Activated T-cell treated with anti-CD3 and anti-CD28 coated beads, Interleukin-2, amount 50 U/mL, for 48 hours (primary cell): ENCODE measurements around the gene CLASP1.
"Not testable (repeated sequence)": the region's sequence is repeated elsewhere in the genome, so short reads cannot be mapped to it uniquely, and the experiment has no call there.

ENCODE experiments used
- DNase-seq, 2 experiments: peaks; one replicate each; pipeline ENCODE4 v3.0.0-alpha.2; 2020

CLASP1 gene

DNA sequence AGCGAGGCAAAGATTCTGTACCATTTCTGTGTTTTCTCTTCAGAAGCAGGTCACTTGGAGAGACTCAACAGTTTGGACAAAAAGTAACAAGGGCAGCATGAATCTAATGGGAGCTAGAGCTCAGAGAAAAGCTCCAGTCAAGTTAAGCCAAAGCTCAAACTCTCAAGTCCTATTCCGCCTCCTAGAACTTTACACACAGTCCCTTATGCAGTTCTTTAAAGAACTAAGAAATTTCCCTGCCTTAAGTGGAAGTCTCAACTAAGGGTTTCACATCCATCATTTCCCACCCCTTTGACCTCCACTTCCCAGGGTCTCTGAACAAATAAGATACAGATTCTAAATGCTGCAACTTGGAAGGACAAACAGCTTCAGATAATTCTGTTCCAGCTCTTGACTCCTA is 239.9 kb downstream of the CLASP1 start:
- no peak for DNase-seq

DNA sequence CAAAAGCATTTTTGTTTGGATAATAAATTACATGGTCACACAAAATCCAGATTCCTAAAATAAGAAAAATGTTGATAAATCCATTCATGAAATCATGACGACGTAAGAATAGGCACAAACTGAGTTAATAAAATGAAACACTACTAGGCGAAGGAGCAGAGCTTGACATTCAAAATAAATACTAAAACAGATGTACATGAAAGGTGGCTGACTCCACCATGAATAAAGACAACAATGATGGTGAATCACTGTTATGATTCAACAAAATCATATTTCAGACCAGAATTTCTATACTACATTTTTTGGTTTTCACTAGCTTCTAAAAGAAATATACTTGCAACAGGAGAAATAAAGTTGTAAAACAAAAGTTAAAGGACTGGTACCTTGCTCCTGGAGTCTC is 240.6 kb downstream of the CLASP1 start:
- no peak for DNase-seq

DNA sequence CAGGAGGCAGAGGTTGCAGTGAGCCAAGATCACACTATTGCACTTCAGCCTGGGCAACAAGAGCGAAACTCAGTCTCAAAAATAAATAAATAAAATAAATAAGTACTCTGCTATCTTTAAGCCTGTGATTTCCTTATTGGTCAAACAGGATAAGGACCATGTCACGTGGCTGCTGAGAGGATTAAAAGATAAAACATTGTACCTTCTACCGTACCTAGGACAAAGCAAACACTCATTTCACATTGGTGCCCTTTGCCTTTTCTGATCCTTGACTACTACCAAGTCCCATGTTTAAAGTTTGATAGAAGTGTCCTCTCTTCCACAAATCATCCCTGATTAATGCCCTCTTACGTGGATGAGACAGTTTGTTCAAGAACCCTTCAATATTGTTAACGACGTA is 244.0 kb downstream of the CLASP1 start:
- DNase-seq, result no peak

- DNase-seq, result no peak
Observed at GRCh38 chr2:121400201-121400600, 249.1 kb downstream of the CLASP1 start.

DNA sequence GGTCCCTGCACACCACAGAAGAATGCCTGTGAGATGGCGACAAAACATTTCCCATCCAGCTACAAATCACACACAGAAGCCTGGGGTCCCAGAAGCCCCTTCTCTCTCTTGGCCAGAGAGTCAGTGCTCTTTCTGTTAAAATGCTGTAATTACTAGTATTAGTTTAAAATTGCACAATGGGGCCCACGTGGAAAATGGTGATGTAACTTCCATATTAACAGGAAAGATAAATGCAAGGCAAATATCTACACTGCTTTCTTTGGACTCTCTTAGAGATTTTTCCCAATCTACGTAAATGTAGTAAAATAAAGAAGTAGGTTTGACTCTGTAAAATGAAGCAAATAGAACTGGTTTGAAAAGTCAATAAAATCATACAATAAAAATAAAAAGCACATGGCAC is 250.4 kb downstream of the CLASP1 start:
- DNase-seq, result no peak

GRCh38 chr2:121390082-121390692 is 259.1 kb downstream of the CLASP1 start:
- no peak for DNase-seq

GRCh38 chr2:121388371-121388770 is 260.9 kb downstream of the CLASP1 start:
- DNase-seq, result no peak

GRCh38 chr2:121387591-121388325 is 261.5 kb downstream of the CLASP1 start:
- DNase-seq, result no peak

DNA sequence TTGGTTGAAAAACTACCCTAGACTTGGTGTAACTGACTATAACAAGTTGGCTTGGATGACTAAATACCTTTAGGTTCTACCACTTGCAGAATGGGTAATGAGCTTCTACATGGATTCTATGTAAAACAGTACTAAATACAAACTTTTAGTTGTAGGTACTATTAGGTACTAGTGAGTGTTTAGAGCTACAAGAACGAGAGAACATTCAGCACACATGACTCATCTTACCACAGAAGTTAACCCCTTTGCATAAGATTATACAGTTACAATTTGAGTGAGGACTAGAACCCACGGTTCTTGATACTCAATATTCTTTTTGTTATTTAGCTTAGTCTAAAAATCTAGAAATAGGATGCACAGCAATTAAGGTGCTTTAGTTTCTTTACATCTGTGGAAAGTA is 262.6 kb downstream of the CLASP1 start:
- DNase-seq, result no peak

DNA sequence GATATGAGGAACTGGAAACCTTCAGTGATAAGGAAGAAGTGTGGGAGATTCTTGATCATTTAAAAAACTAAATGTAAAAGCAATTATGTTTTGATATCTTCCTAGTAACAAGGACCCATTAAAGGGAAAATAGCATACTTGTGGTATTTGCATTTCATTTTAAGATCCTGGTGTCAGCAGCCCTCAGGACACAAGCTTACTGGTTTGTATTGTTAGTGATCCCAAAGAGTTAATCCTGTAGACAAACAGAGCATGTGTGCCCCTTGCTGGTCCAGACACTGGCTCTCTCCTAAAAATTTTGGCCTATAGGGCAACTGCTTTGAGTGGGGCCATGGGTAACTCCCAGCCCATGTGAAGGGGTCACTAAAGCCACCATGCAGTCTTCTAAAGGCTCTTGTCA is 263.2 kb downstream of the CLASP1 start:
- DNase-seq, result no peak

GRCh38 chr2:121382744-121383143 is 266.5 kb downstream of the CLASP1 start:
- DNase-seq, result no peak

DNA sequence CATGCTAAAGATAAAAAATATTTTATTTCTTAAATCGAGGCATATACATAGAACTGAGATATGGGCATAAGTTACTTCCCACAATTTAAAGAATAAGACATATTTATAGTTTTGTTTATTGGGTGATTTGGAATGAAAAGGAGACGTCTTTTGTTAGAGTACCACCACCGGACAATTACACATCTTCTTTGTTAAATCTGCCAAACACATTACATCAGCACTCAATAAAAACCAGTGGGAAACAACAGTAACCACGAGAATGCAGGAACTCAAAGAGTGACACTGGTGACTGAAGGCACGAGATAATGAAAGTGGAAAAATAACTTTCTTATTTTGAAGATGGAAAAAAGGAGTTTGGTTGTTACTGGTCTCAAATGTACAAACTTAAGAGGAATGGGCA is 271.6 kb downstream of the CLASP1 start:
- no peak for DNase-seq

DNA sequence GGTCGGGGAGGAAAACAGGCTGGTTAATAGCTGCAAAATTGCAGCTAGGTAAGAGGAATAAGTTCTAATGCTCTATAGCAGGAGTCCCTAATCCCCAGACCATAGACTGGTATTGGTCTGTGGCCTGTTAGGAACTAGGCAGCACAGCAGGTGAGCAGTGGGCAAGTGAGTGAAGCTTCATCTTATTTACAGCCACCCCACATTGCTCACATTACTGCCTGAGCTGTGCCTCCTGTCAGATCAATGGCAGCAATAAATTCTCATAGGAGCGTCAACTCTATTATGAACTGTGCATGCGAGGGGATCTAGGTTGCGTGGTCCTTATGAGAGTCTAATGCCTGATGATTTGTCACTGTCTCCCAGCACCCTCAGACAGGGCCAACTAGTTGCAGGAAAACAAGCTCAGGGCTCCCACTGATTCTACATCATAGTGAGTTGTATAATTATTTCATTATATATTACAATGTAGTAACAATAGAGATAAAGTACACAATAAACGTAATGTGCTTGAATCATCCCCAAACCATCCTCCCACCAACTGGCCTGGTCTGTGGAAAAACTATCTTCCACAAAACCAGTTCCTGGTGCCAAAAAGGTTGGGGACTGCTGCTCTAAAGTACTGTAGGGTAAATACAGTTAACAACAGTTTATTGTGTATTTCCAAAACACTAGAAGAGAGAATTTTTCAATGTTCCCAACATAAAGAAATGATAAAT is 272.6 kb downstream of the CLASP1 start:
- DNase-seq, result no peak

DNA sequence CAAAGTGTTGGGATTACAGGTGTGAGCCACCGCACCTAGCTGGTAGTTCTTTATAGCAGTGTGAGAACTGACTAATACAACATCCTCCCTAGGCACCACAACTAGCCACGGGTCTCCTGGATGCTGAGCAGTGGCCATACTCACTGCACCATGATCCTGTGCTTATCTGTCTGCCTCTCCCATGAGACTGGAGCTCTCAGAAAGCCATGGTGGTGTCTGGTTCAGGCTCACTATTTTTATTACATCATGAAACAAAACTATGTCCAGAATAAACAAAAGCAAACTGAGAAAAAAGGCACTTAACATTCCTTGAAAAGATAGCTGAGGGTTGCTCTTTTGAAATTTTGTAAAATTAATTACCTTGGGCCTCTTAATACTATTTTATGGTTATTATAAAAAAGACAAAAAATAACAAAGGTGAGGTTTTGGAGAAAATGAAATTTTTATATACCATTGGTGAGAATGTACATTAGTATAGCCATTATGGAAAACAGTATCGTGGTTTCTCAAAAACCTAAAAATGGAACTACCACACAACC is 273.6 kb downstream of the CLASP1 start:
- DNase-seq, result no peak

DNA sequence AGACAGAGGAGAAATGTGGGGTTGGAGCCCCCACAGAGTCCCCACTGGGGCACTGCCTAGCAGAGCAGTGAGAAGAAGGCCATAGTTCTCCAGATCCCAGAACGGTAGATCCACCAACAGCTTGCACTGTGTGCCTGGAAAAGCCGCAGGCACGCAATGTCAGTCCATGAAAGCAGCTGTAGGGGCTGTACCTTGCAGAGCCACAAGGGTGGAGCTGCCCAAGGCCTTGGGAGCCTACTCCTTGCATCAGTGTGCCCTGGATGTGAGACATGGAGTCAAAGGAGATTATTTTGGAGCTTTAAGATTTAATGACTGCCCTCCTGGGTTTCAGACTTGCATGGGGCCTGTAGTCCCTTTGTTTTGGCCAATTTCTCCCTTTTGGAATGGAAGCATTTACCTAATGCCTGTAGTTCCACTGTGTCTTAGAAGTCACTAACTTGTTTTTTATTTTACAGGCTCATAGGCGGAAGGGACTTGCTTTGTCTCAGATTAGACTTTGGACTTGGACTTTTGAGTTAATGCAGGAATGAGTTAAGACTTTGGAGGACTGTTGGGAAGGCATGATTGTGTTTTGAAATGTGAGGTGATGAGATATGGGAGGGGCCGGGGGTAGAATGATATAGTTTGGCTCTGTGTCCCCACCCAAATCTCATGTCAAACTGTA is 274.7 kb downstream of the CLASP1 start:
- DNase-seq, result not testable (repeated sequence)

DNA sequence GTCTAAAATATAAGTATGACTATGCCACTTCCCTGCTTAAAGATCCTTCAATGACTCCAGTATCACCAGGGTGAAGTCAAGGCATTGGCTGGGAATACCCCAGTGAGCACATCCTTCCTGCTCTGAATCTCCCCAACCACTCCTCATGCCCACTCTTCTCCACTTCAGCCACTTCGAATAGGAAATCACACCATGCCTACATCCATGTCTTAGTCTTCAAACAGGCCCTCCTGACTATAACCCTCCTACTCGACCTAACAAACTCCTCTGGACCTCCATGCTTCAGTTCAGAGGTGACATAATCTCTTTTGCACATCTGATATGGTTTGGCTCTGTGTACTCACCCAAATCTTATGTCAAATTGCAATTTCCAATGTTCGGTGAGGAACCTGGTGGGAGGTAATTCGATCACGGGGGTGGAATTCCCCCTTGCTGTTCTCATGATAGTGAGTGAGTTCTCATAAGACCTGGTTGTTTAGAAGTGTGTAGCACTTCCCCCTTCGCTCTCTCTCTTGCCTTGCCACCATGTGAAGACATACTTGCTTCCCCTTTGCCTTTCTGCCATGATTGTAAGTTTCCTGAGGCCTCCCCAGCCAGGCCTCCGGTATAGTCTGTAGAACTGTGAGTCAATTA is 276.4 kb downstream of the CLASP1 start:
- DNase-seq, result no peak

DNA sequence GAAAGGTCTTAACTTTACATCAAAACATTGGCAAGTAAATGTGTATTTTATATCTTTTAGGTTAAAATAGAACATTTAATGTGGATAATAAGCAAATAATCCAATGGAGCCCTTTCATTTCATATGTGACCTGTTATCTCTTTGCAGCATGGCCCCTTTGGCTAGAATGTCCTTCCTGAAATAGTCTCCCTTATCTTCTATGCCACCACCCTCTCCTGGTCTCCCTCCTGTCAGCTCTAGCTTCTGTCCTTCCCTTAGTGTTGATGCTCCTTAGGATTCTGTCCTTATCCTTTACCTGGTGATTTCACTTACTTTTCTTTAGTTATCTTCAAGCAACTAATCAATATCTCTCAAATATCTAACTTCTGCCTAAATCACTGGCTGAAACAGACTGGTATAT is 277.2 kb downstream of the CLASP1 start:
- no peak for DNase-seq

DNA sequence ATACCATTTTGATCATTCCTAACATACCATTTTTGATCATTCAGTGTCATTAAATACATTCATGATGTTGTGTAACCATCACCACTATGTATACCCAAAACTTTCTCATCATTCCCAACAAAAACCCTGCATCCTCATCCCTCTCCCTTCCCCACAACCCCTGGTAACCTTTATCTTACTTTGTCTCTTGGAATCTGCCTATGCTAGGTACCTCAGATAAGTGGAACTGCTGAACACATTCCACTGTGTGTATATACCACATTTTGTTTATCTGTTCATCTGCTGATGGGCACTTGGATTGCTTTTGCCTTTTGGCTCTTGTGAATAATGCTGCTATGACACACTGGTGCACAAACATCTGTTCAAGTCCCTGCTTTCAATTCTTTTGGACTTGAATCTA is 280.4 kb downstream of the CLASP1 start:
- DNase-seq, result no peak

DNA sequence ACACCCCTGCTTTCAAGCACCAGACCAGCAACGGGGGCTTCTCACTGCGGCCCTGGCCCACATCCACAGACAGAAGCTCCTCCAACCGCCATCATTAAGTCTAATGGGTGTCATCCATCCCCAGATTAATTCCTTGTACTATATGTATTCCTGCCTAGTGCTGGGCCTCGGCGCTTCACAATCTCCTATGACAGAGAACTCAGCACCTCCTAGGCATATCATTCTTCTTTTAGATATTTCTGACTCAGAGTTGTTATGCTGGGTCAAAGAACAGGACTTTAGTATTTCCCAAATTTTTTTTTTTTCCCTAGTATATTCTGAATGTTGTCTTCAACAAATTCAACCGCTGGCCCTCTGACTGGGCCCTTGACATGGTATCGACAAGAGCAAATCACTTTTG is 281.1 kb downstream of the CLASP1 start:
- DNase-seq, result no peak

- DNase-seq, result no peak
Observed at GRCh38 chr2:121367246-121367900, 281.9 kb downstream of the CLASP1 start.

- no peak for DNase-seq
Observed at GRCh38 chr2:121366040-121366439, 283.2 kb downstream of the CLASP1 start.

GRCh38 chr2:121365061-121365460 is 284.2 kb downstream of the CLASP1 start:
- no peak for DNase-seq
